Right cardiac atrium (tissue), 5 donors: Measurements from ENCODE around the gene C18orf63. TPM values are rescaled to one million over a fixed set of nuclear protein-coding genes. Genes with fewer than 3 reads are reported as not detected.
"Not testable (repeated sequence)": the region's sequence is repeated elsewhere in the genome, so short reads cannot be mapped to it uniquely, and the experiment has no call there.

ENCODE experiments used
- ATAC-seq, 2 donors: fragments of 200-7000 bp; cut with Tn5 transposase; one replicate each; pipeline versions ENCODE4 v1.8.0 to v1.9.1; 2020; ENCODE audit warnings: moderate library complexity in 2 of 2, mild to moderate bottlenecking in 1 of 2
- DNase-seq, 3 donors: peaks; one replicate each; pipeline ENCODE4 v3.0.0-alpha.2; 2020
- H3K27ac ChIP-seq: one replicate; pipeline ENCODE4 v1.5.1; 2013; ENCODE audit warnings: mild to moderate bottlenecking, low read length, control low read depth, moderate library complexity
- H3K27me3 ChIP-seq: one replicate; pipeline ENCODE4 v1.6.1; 2013; ENCODE audit not compliant: control insufficient read depth, insufficient read depth
- H3K4me1 ChIP-seq: one replicate; pipeline ENCODE4 v1.6.1; 2013; ENCODE audit warnings: low read length; ENCODE audit not compliant: control insufficient read depth, insufficient read depth
- H3K4me3 ChIP-seq: one replicate; pipeline ENCODE4 v1.5.1; 2013; ENCODE audit warnings: low read length, control low read depth
- H3K9me3 ChIP-seq: one replicate; pipeline ENCODE4 v1.6.1; 2013; ENCODE audit warnings: low read length; ENCODE audit not compliant: control insufficient read depth
- WGBS: extraction: QIAGEN DNeasy Blood & Tissue Kit; methylation state at CpG from one replicate; pipeline ENCODE4 v1.1.7; 2013; 5-methylcytosine and 5-hydroxymethylcytosine counted together
- intact Hi-C, 4 donors: fragments of 100-400 bp; cut with DNase I; formaldehyde crosslinking; loops; one replicate each; pipeline versions ENCODE4 v1.11.0 to v1.14.0; 2022 to 2023
- polyA plus RNA-seq: library from polyadenylated mRNA; stranded (reverse); fragments of 200-250 nt; gene quantifications from one replicate; pipeline ENCODE4 v1.2.3, GENCODE V29; 2013
- total RNA-seq, 4 donors: library from RNA; stranded (reverse); fragmentation: NEBNext Ultra II Directional; extraction: Animal tissue kit (Norgen Biotek cat#: 25700); gene quantifications; one replicate each; pipeline ENCODE4 v1.2.1, GENCODE V29; 2021
- donor health status: healthy with polysubstance abuse.
- donor health status: DM: no; HTN: yes; CAD: no.
- donor health status: DM: no; HTN: no; CAD: no.
- donor health status: DM: no; HTN: yes; CAD: no; lungs with severe emphysema.
- donor health status: DM: yes; HTN: yes; CAD: no.

C18orf63 gene
- total and polyA plus RNA-seq, 5 donors: not detected

- Histone ChIP-seq H3K4me3 (no peak overlapping the region), H3K27ac (no peak overlapping the region), H3K4me1 (peaks cover 18% of the 10 kb centered on the region), H3K27me3 (no peaks in the 10 kb centered on the region), H3K9me3 (no peaks in the 10 kb centered on the region)
- intact Hi-C loops: no loop called here
- WGBS: 97% methylated on average over 7 of the region's 7 CpGs
- DNase-seq: no peak
- no peak for ATAC-seq
These were observed 36.7 kb upstream of the C18orf63 start for GRCh38 chr18:74278983-74279382.

- Histone ChIP-seq H3K27ac (peak overlapping the region; percentile 72), H3K4me1 (peaks cover 18% of the 10 kb centered on the region), H3K9me3 (no peaks in the 10 kb centered on the region)
These were observed 34.3 kb upstream of the C18orf63 start for GRCh38 chr18:74281011-74281979.

GRCh38 chr18:74281980-74282754 lies 33.5 kb upstream of the C18orf63 start:
- peaks cover 19% of the 10 kb centered on the region for H3K4me1 ChIP-seq
- H3K27ac ChIP-seq: peak overlapping the region; percentile 72
- peak in 2 of 3 donors; percentile 47 to 58 for DNase-seq
- no peak overlapping the region for H3K4me3 ChIP-seq
- no peaks in the 10 kb centered on the region for H3K27me3 ChIP-seq
- 61% methylated on average over 12 of the region's 12 CpGs for WGBS
- intact Hi-C loops: no loop called here
- H3K9me3 ChIP-seq: no peaks in the 10 kb centered on the region
- ATAC-seq: peak; percentile 68 to 78

More at GRCh38 chr18:74281011-74281979, 34.3 kb upstream of the C18orf63 start:
- DNase-seq: peak in 1 of 3 donors; percentile 20
- ATAC-seq: peak in 1 of 2 donors; percentile 25
- intact Hi-C loops: no loop called here
- H3K4me3 ChIP-seq: no peak overlapping the region
- H3K27me3 ChIP-seq: no peaks in the 10 kb centered on the region
- 64% methylated on average over 4 of the region's 4 CpGs for WGBS

- Histone ChIP-seq H3K27ac (no peak overlapping the region), H3K4me3 (no peak overlapping the region), H3K4me1 (peaks cover 19% of the 10 kb centered on the region), H3K9me3 (no peaks in the 10 kb centered on the region), H3K27me3 (no peaks in the 10 kb centered on the region)
- 91% methylated on average over 10 of the region's 10 CpGs for WGBS
- DNase-seq: no peak
- ATAC-seq: no peak
- intact Hi-C loops: no loop called here
These were observed 32.7 kb upstream of the C18orf63 start for GRCh38 chr18:74282755-74283554.

GRCh38 chr18:74283646-74284045 lies 32.0 kb upstream of the C18orf63 start:
- ATAC-seq (no peak), DNase-seq (peak in 2 of 3 donors; percentile 51 to 52)
- no peaks in the 10 kb centered on the region for H3K9me3 ChIP-seq
- H3K27me3 ChIP-seq: no peaks in the 10 kb centered on the region
- intact Hi-C loops: no loop called here
- H3K4me1 ChIP-seq: peaks cover 19% of the 10 kb centered on the region
- 77% methylated on average over 10 of the region's 10 CpGs for WGBS
- no peak overlapping the region for H3K4me3 ChIP-seq
- peak overlapping the region; percentile 11 for H3K27ac ChIP-seq

GRCh38 chr18:74284191-74284979 lies 31.3 kb upstream of the C18orf63 start:
- H3K27me3 ChIP-seq: no peaks in the 10 kb centered on the region
- 20% methylated on average over 11 of the region's 11 CpGs for WGBS
- H3K4me1 ChIP-seq: peaks cover 19% of the 10 kb centered on the region
- intact Hi-C loops: no loop called here
- peak; percentile 61 to 83 for ATAC-seq
- peak overlapping the region; percentile 98 for H3K27ac ChIP-seq
- DNase-seq: peak; percentile 35 to 75 (median 59)
- H3K9me3 ChIP-seq: no peaks in the 10 kb centered on the region
- H3K4me3 ChIP-seq: no peak overlapping the region

- WGBS: 83% methylated on average over 1 of the region's 1 CpG
- peaks cover 19% of the 10 kb centered on the region for H3K4me1 ChIP-seq
- intact Hi-C loops: no loop called here
- no peak for DNase-seq
- no peaks in the 10 kb centered on the region for H3K27me3 ChIP-seq
- H3K4me3 ChIP-seq: no peak overlapping the region
- H3K9me3 ChIP-seq: no peaks in the 10 kb centered on the region
- ATAC-seq: no peak
- H3K27ac ChIP-seq: peak overlapping the region; percentile 98
These were observed 30.7 kb upstream of the C18orf63 start for GRCh38 chr18:74284980-74285355.

- H3K27ac ChIP-seq, H3K27me3 ChIP-seq, H3K9me3 ChIP-seq, DNase-seq, intact Hi-C loops, ATAC-seq, H3K4me3 ChIP-seq: not testable (repeated sequence)
- 95% methylated on average over 3 of the region's 3 CpGs for WGBS
- peaks cover 19% of the 10 kb centered on the region for H3K4me1 ChIP-seq
These were observed 30.1 kb upstream of the C18orf63 start for GRCh38 chr18:74285583-74285982.

GRCh38 chr18:74286106-74286855 lies 29.4 kb upstream of the C18orf63 start:
- Histone ChIP-seq H3K27me3 (no peaks in the 10 kb centered on the region), H3K4me1 (peaks cover 16% of the 10 kb centered on the region), H3K9me3 (no peaks in the 10 kb centered on the region), H3K27ac (no peak overlapping the region), H3K4me3 (no peak overlapping the region)
- no peak for ATAC-seq
- 90% methylated on average over 4 of the region's 4 CpGs for WGBS
- intact Hi-C loops: no loop called here
- DNase-seq: no peak
